HG02610 (cell line): ENCODE data around the gene IGF1R.

Experiments used
- ATAC-seq: cut with Tn5 transposase; IDR thresholded peaks from one replicate; pipeline ENCODE4 v1.9.1; 2021; ENCODE audit warnings: mild to moderate bottlenecking, moderate library complexity; ENCODE audit not compliant: unreplicated experiment

The IGF1R gene

GRCh38 chr15:98671060-98672008 lies 23.0 kb downstream of the IGF1R start:
- no peak for ATAC-seq

- no peak for ATAC-seq
Measured at GRCh38 chr15:98673133-98673532, 24.8 kb downstream of the IGF1R start.

- no peak for ATAC-seq
Measured at GRCh38 chr15:98674336-98674735, 26.0 kb downstream of the IGF1R start.

GRCh38 chr15:98676586-98677270 lies 28.4 kb downstream of the IGF1R start:
- no peak for ATAC-seq

- no peak for ATAC-seq
Measured at GRCh38 chr15:98677345-98678059, 29.2 kb downstream of the IGF1R start.

- ATAC-seq: no peak
Measured at GRCh38 chr15:98678484-98678883, 30.1 kb downstream of the IGF1R start.

GRCh38 chr15:98681061-98681460 lies 32.7 kb downstream of the IGF1R start:
- no peak for ATAC-seq

- ATAC-seq: no peak
Measured at GRCh38 chr15:98682992-98683701, 34.8 kb downstream of the IGF1R start.

GRCh38 chr15:98683831-98684230 lies 35.5 kb downstream of the IGF1R start:
- no peak for ATAC-seq

GRCh38 chr15:98684436-98684835 lies 36.1 kb downstream of the IGF1R start:
- ATAC-seq: no peak

- no peak for ATAC-seq
Measured at GRCh38 chr15:98684995-98685525, 36.7 kb downstream of the IGF1R start.

GRCh38 chr15:98686983-98687382 lies 38.6 kb downstream of the IGF1R start:
- no peak for ATAC-seq

GRCh38 chr15:98689431-98689861 lies 41.1 kb downstream of the IGF1R start:
- ATAC-seq: no peak

- no peak for ATAC-seq
Measured at GRCh38 chr15:98690272-98690950, 42.1 kb downstream of the IGF1R start.

- ATAC-seq: no peak
Measured at GRCh38 chr15:98692213-98692612, 43.9 kb downstream of the IGF1R start.

- no peak for ATAC-seq
Measured at GRCh38 chr15:98694161-98694560, 45.8 kb downstream of the IGF1R start.

GRCh38 chr15:98698792-98699191 lies 50.5 kb downstream of the IGF1R start:
- ATAC-seq: no peak

- no peak for ATAC-seq
Measured at GRCh38 chr15:98699591-98700424, 51.5 kb downstream of the IGF1R start.

- no peak for ATAC-seq
Measured at GRCh38 chr15:98700519-98700918, 52.2 kb downstream of the IGF1R start.
